ENCODE results near the gene ZHX3.
"Not testable (repeated sequence)": the region's sequence is repeated elsewhere in the genome, so short reads cannot be mapped to it uniquely, and the experiment has no call there.

The ZHX3 gene

DNA sequence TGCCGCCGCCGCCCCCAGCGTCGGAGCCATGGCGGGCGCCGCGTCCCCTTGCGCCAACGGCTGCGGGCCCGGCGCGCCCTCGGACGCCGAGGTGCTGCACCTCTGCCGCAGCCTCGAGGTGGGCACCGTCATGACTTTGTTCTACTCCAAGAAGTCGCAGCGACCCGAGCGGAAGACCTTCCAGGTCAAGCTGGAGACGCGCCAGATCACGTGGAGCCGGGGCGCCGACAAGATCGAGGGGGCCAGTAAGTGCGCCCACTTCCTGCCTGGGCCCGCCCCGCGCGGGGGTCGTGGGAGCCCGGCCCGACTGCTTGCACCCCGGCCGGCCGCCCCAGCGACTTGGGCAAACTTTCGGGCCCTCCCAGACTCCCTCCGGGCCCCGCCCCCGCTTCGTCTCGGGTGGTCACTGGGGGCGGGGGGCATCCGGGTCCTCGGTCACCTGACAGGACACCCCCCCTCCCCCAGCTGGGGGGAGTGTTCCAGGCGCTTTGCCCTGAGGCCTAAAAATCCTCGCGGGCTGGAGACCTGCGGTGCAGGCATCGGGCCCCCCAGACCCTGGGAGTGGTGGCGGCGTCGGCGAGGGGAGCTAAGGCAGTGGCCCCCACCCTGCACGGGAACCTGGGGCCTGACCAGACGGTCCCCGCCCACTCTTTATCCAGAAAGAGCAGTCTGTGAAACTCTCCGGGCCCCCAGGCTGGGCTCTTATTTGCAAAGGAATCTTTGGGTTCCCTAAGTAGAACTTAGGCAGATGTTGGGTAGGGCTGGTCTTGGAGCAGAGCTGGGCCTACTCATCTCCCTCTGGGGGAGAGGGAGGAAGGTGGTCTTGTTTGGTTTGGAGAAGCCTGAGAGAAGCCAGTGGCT lies 179.7 kb downstream of the ZHX3 start:
- peak in 44 of 56 donors; percentile 31 to 87 (median 66) for DNase-seq

- peak; percentile 33 to 95 (median 87) for DNase-seq
Observed at GRCh38 chr20:41136680-41137613, 180.6 kb downstream of the ZHX3 start, which contains the start of gene PLCG1. TSS of gene PLCG1 (plus strand) at chr20:41137543. CDS start at chr20:41137642, 99 bp downstream.

- no peak for DNase-seq
Observed at GRCh38 chr20:41135888-41136679, 181.4 kb downstream of the ZHX3 start.

GRCh38 chr20:41135187-41135887 lies 182.2 kb downstream of the ZHX3 start:
- DNase-seq = peak in 8 of 56 donors; percentile 7 to 32 (median 18)

GRCh38 chr20:41134362-41135186 lies 183.0 kb downstream of the ZHX3 start:
- no peak for DNase-seq

DNA sequence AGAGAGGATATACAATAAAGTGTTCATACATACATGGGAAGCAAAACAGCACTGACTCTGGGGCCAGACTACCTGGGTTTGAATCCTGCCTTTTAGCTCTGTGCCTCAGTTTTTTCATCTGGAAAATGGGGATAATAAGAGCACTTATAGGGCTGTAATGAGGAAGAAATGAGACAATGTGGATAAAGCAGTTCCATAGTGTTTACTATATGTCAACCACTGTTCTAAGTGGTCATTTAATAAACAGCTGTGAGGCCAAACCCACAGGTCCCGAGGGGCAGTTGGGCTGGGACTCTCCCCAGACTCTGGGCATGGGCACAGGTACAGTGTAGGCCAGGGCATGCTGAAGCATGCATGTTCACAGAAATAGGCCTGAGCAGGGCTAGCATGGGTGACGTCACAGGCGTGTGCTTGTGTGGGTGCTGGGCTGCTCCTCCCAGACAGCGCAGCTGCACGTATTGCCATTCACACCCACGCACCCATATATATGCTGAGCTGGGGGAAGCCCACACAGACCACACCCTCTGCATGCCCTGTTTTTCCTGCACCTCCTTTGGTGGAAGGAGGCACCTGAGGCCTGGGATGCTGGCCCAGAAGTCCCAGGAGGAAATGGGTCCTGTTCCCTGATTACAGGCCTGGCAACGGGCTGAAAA lies 183.7 kb downstream of the ZHX3 start:
- DNase-seq = peak in 24 of 56 donors; percentile 9 to 70 (median 34)

DNA sequence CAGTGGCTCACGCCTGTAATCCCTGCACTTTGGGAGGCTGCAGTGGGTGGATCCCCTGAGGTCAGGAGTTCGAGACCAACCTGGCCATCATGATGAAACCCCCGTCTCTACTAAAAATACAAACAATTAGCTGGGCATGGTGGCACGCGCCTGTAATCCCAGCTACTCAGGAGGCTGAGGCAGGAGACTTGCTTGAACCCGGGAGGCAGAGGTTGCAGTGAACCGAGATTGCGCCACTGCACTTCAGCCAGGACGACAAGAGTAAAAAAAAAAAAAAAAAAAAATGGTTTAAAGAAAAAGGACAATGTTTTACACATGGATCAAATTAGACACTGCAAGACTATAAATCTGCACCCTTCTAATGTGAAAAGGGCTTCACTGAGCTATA lies 185.1 kb downstream of the ZHX3 start:
- DNase-seq = not testable (repeated sequence)

GRCh38 chr20:41131594-41132387 lies 185.7 kb downstream of the ZHX3 start:
- DNase-seq = no peak
